Endodermal cell (in vitro differentiated cells): ENCODE measurements around the gene SEPTIN7. TPM values are rescaled to one million over a fixed set of nuclear protein-coding genes. Genes with fewer than 3 reads are reported as not detected.

ENCODE experiments used
- DNase-seq: peaks from one replicate; pipeline ENCODE4 v3.0.0-alpha.2; 2017
- H3K27ac ChIP-seq: 2 replicates; pipeline ENCODE4 v1.5.1; 2013; ENCODE audit warnings: mild to moderate bottlenecking, low read depth, low read length, moderate library complexity
- H3K27me3 ChIP-seq: 2 replicates; pipeline ENCODE4 v1.6.1; 2013; ENCODE audit warnings: mild to moderate bottlenecking, low read length, moderate library complexity; ENCODE audit not compliant: insufficient read depth, control insufficient read depth, poor library complexity, severe bottlenecking
- H3K36me3 ChIP-seq: 2 replicates; pipeline ENCODE4 v1.7.0; 2013; ENCODE audit warnings: mild to moderate bottlenecking, low read length, moderate library complexity; ENCODE audit not compliant: control insufficient read depth, insufficient read depth
- H3K4me1 ChIP-seq: one replicate; pipeline ENCODE4 v1.7.0; 2013; ENCODE audit warnings: low read length; ENCODE audit not compliant: control insufficient read depth, insufficient read depth
- H3K4me3 ChIP-seq: 2 replicates; pipeline ENCODE4 v1.5.1; 2013; ENCODE audit warnings: mild to moderate bottlenecking, low read length, moderate library complexity
- H3K9ac ChIP-seq: 2 replicates; pipeline ENCODE4 v1.6.1; 2013; ENCODE audit warnings: mild to moderate bottlenecking, low read length, moderate library complexity; ENCODE audit not compliant: poor library complexity, severe bottlenecking; ENCODE audit errors: extremely low read depth
- H3K9me3 ChIP-seq: 2 replicates; pipeline ENCODE4 v1.6.1; 2013; ENCODE audit warnings: mild to moderate bottlenecking, low read length, moderate library complexity; ENCODE audit not compliant: control insufficient read depth
- H3K27ac Mint-ChIP-seq: 2 replicates; pipeline ENCODE4 v1.8.0; 2020; ENCODE audit warnings: mixed read lengths
- H3K27me3 Mint-ChIP-seq: 2 replicates; pipeline ENCODE4 v1.8.0; 2021; ENCODE audit warnings: mild to moderate bottlenecking, mixed read lengths; ENCODE audit not compliant: insufficient read depth
- H3K36me3 Mint-ChIP-seq: 2 replicates; pipeline ENCODE4 v1.8.0; 2020; ENCODE audit warnings: low read depth, mixed read lengths
- H3K4me1 Mint-ChIP-seq: 2 replicates; pipeline ENCODE4 v1.8.0; 2020; ENCODE audit warnings: mixed read lengths
- H3K4me3 Mint-ChIP-seq: 2 replicates; pipeline ENCODE4 v1.8.0; 2020; ENCODE audit warnings: mild to moderate bottlenecking, moderate library complexity, mixed read lengths
- H3K9me3 Mint-ChIP-seq: 2 replicates; pipeline ENCODE4 v1.8.0; 2020; ENCODE audit warnings: mild to moderate bottlenecking, mixed read lengths
- CTCF ChIP-seq: fragments of 200-600 bp; sonication (generic); conservative IDR thresholded peaks from 2 replicates; pipeline ENCODE4 v1.5.0; 2021; ENCODE audit warnings: antibody characterized with exemption, mild to moderate bottlenecking
- WGBS, 2 experiments: methylation state at CpG; one replicate each; pipeline versions ENCODE4 v1.1.5 to v1.1.7; 2013; ENCODE audit warnings: missing lambda C conversion rate in 2 of 2, mixed read lengths in 1 of 2; ENCODE audit not compliant: insufficient coverage in 1 of 2, insufficient read length in 1 of 2; 5-methylcytosine and 5-hydroxymethylcytosine counted together
- total RNA-seq, 2 donors: library from RNA; stranded (reverse); fragmentation: NEBNext Ultra II Directional in 1 of 2; extraction: Animal tissue kit (Norgen Biotek cat#: 25700) in 1 of 2; gene quantifications; 2 replicates in 1 of 2; 3 replicates in 1 of 2; pipeline ENCODE4 v1.2.1, GENCODE V29; 2021

Gene SEPTIN7
- total RNA-seq, 2 donors from 2014 or later, result 206 to 216 TPM

- Mint-ChIP-seq H3K36me3 (peaks cover 6% of the 10 kb centered on the region), H3K4me1 (peaks cover 25% of the 10 kb centered on the region), H3K9me3 (no peaks in the 10 kb centered on the region), H3K4me3 (peak overlapping the region; percentile 91), H3K27me3 (no peaks in the 10 kb centered on the region), H3K27ac (no peak overlapping the region)
- Histone ChIP-seq H3K4me3 (peak overlapping the region; percentile 93), H3K36me3 (peaks cover 5% of the 10 kb centered on the region), H3K27me3 (no peaks in the 10 kb centered on the region), H3K4me1 (peaks cover 4% of the 10 kb centered on the region), H3K9me3 (no peaks in the 10 kb centered on the region), H3K9ac (peak overlapping the region; percentile 99), H3K27ac (no peak overlapping the region)
- 13 to 37% methylated on average over 3 of the region's 3 CpGs for WGBS, 2 experiments
- TF ChIP-seq CTCF, result no peak
- no peak for DNase-seq
Observed at GRCh38 chr7:35802649-35803048, 1.8 kb downstream of the SEPTIN7 start.

- DNase-seq, result no peak
- Histone ChIP-seq H3K27ac (no peak overlapping the region), H3K4me3 (peak overlapping the region; percentile 93), H3K36me3 (peaks cover 15% of the 10 kb centered on the region), H3K9me3 (peaks cover 12% of the 10 kb centered on the region), H3K9ac (no peak overlapping the region), H3K27me3 (no peaks in the 10 kb centered on the region), H3K4me1 (peaks cover 4% of the 10 kb centered on the region)
- peak overlapping the region; percentile 9 for H3K27ac Mint-ChIP-seq
- WGBS, 2 experiments, result 93 to 95% methylated on average over 6 to 10 of the region's 10 CpGs
- no peaks in the 10 kb centered on the region for H3K9me3 Mint-ChIP-seq
- TF ChIP-seq CTCF, result no peak
- H3K36me3 Mint-ChIP-seq, result peaks cover 14% of the 10 kb centered on the region
- peaks cover 25% of the 10 kb centered on the region for H3K4me1 Mint-ChIP-seq
- H3K27me3 Mint-ChIP-seq, result no peaks in the 10 kb centered on the region
- no peak overlapping the region for H3K4me3 Mint-ChIP-seq
Observed at GRCh38 chr7:35804231-35804970, 3.5 kb downstream of the SEPTIN7 start.

GRCh38 chr7:35805876-35806275 lies 5.0 kb downstream of the SEPTIN7 start:
- Histone ChIP-seq H3K27me3 (no peaks in the 10 kb centered on the region), H3K27ac (no peak overlapping the region), H3K9ac (no peak overlapping the region), H3K9me3 (peaks cover 21% of the 10 kb centered on the region), H3K36me3 (peaks cover 15% of the 10 kb centered on the region), H3K4me1 (peaks cover 4% of the 10 kb centered on the region), H3K4me3 (no peak overlapping the region)
- Mint-ChIP-seq H3K36me3 (peaks cover 24% of the 10 kb centered on the region), H3K9me3 (peaks cover 3% of the 10 kb centered on the region), H3K27me3 (no peaks in the 10 kb centered on the region), H3K4me1 (peaks cover 21% of the 10 kb centered on the region), H3K27ac (no peak overlapping the region), H3K4me3 (no peak overlapping the region)
- no peak for TF ChIP-seq CTCF
- WGBS, 2 experiments, result 92 to 95% methylated on average over 2 to 3 of the region's 3 CpGs
- DNase-seq, result no peak
